Neural progenitor cell (in vitro differentiated cells): ENCODE measurements around the gene TAL2. TPM values are rescaled to one million over a fixed set of nuclear protein-coding genes. Genes with fewer than 3 reads are reported as not detected.

Experiments
- DNase-seq: peaks from one replicate; pipeline ENCODE4 v3.0.0-alpha.2; 2016; ENCODE audit warnings: low spot score
- H2AFZ ChIP-seq: fragments of 200-600 bp; sonication (generic); replicated peaks from 2 replicates; pipeline ENCODE4 v1.6.1; 2016; ENCODE audit warnings: antibody characterized with exemption
- H3F3A ChIP-seq: fragments of 200-600 bp; sonication (generic); 2 replicates; pipeline ENCODE4 v1.6.1; 2016; ENCODE audit warnings: antibody characterized with exemption, low read depth
- H3K27ac ChIP-seq: fragments of 200-600 bp; sonication (generic); 2 replicates; pipeline ENCODE4 v1.5.1; 2016; ENCODE audit warnings: mild to moderate bottlenecking
- H3K27me3 ChIP-seq: fragments of 200-600 bp; sonication (generic); 2 replicates; pipeline ENCODE4 v1.6.1; 2016; ENCODE audit warnings: mild to moderate bottlenecking, moderate library complexity
- H3K36me3 ChIP-seq: fragments of 200-600 bp; sonication (generic); 2 replicates; pipeline ENCODE4 v1.5.1; 2016
- H3K4me1 ChIP-seq: fragments of 200-600 bp; sonication (generic); 2 replicates; pipeline ENCODE4 v1.6.1; 2016; ENCODE audit warnings: mixed run types
- H3K4me2 ChIP-seq: fragments of 200-600 bp; sonication (generic); 2 replicates; pipeline ENCODE4 v1.6.1; 2016
- H3K4me3 ChIP-seq: fragments of 200-600 bp; sonication (generic); 2 replicates; pipeline ENCODE4 v1.5.1; 2016
- H3K79me2 ChIP-seq: fragments of 200-600 bp; sonication (generic); 2 replicates; pipeline ENCODE4 v1.6.1; 2016; ENCODE audit warnings: low read depth
- H3K9ac ChIP-seq: fragments of 200-600 bp; sonication (generic); 2 replicates; pipeline ENCODE4 v1.6.1; 2016
- H3K9me3 ChIP-seq: fragments of 200-600 bp; sonication (generic); 2 replicates; pipeline ENCODE4 v1.5.1; 2016; ENCODE audit warnings: low read depth
- H4K20me1 ChIP-seq: fragments of 200-600 bp; sonication (generic); 2 replicates; pipeline ENCODE4 v1.6.1; 2016; ENCODE audit warnings: low read depth
- H3K27ac Mint-ChIP-seq: 3 replicates; pipeline ENCODE4 v1.8.0; 2021; ENCODE audit warnings: mixed read lengths
- H3K27me3 Mint-ChIP-seq: 2 replicates; pipeline ENCODE4 v1.8.0; 2022; ENCODE audit warnings: low read depth, mild to moderate bottlenecking, inconsistent platforms, moderate library complexity, mixed read lengths; ENCODE audit not compliant: insufficient read depth
- H3K36me3 Mint-ChIP-seq: 3 replicates; pipeline ENCODE4 v1.8.0; 2021; ENCODE audit warnings: mixed read lengths
- H3K4me1 Mint-ChIP-seq: 3 replicates; pipeline ENCODE4 v1.8.0; 2021; ENCODE audit warnings: mixed read lengths
- H3K4me3 Mint-ChIP-seq: 3 replicates; pipeline ENCODE4 v1.8.0; 2021; ENCODE audit warnings: mild to moderate bottlenecking, moderate library complexity, mixed read lengths
- H3K9me3 Mint-ChIP-seq: 3 replicates; pipeline ENCODE4 v1.8.0; 2020; ENCODE audit warnings: mixed read lengths
- CTCF ChIP-seq: fragments of 200-600 bp; sonication (generic); IDR thresholded peaks from 2 replicates; pipeline ENCODE4 v1.5.1; 2017; ENCODE audit warnings: antibody characterized with exemption, mild to moderate bottlenecking
- EZH2 ChIP-seq: fragments of 200-600 bp; sonication (generic); IDR thresholded peaks from 2 replicates; pipeline ENCODE4 v1.6.1; 2017; ENCODE audit warnings: antibody characterized with exemption, mild to moderate bottlenecking, moderate library complexity
- EZH2phosphoT487 ChIP-seq: fragments of 200-600 bp; sonication (generic); IDR thresholded peaks from 2 replicates; pipeline ENCODE4 v1.6.1; 2017; ENCODE audit warnings: antibody characterized with exemption
- total RNA-seq: library from RNA; depleted of rRNA; stranded (reverse); fragments of >200 nt; gene quantifications from 2 replicates; pipeline ENCODE4 v1.2.3, GENCODE V29; 2015; ENCODE audit warnings: low replicate concordance

Gene TAL2
- total RNA-seq, 1 donor from 2014 or later = not detected

- no peaks in the 10 kb centered on the region for H3K79me2 ChIP-seq
- peaks cover 13% of the 10 kb centered on the region for H3K36me3 Mint-ChIP-seq
- DNase-seq = peak; percentile 79
- peaks cover 11% of the 10 kb centered on the region for H3K27me3 Mint-ChIP-seq
- peak; percentile 49 for TF ChIP-seq CTCF
- peak; percentile 75 for TF ChIP-seq EZH2phosphoT487
- peak; percentile 70 for TF ChIP-seq EZH2
- H3K4me1 ChIP-seq = peaks cover 43% of the 10 kb centered on the region
- H3K4me3 ChIP-seq = peak overlapping the region; percentile 55
- H3K9me3 ChIP-seq = no peaks in the 10 kb centered on the region
- peaks cover 94% of the 10 kb centered on the region for H3K27me3 ChIP-seq
- H4K20me1 ChIP-seq = peaks cover 16% of the 10 kb centered on the region
- H3K4me1 Mint-ChIP-seq = peaks cover 42% of the 10 kb centered on the region
- no peak overlapping the region for H3K9ac ChIP-seq
- peaks cover 9% of the 10 kb centered on the region for H3K9me3 Mint-ChIP-seq
- no peak overlapping the region for H3K27ac ChIP-seq
- H3K27ac Mint-ChIP-seq = peak overlapping the region; percentile 64
- H2AFZ ChIP-seq = peak overlapping the region; percentile 95
- H3K4me2 ChIP-seq = peak overlapping the region; percentile 98
- peak overlapping the region; percentile 91 for H3K4me3 Mint-ChIP-seq
- H3F3A ChIP-seq = peaks cover 42% of the 10 kb centered on the region
- H3K36me3 ChIP-seq = no peaks in the 10 kb centered on the region
These were observed 5.9 kb upstream of the TAL2 start for GRCh38 chr9:105656131-105656921.

GRCh38 chr9:105658351-105658750 lies 3.9 kb upstream of the TAL2 start:
- Histone ChIP-seq H3K36me3 (no peaks in the 10 kb centered on the region), H2AFZ (no peak overlapping the region), H3K4me1 (peaks cover 32% of the 10 kb centered on the region), H3K79me2 (no peaks in the 10 kb centered on the region), H4K20me1 (peaks cover 10% of the 10 kb centered on the region), H3K4me2 (peak overlapping the region; percentile 32), H3K4me3 (no peak overlapping the region), H3K27ac (no peak overlapping the region), H3K9me3 (no peaks in the 10 kb centered on the region), H3K9ac (no peak overlapping the region), H3F3A (peaks cover 28% of the 10 kb centered on the region), H3K27me3 (peaks cover 100% of the 10 kb centered on the region)
- Mint-ChIP-seq H3K27ac (peak overlapping the region; percentile 38), H3K27me3 (peaks cover 11% of the 10 kb centered on the region), H3K9me3 (peaks cover 10% of the 10 kb centered on the region), H3K4me3 (peak overlapping the region; percentile 73), H3K36me3 (peaks cover 28% of the 10 kb centered on the region), H3K4me1 (peaks cover 34% of the 10 kb centered on the region)
- no peak for TF ChIP-seq CTCF
- peak; percentile 48 for TF ChIP-seq EZH2phosphoT487
- peak; percentile 62 for DNase-seq

- Histone ChIP-seq H2AFZ (no peak overlapping the region), H3K9ac (no peak overlapping the region), H3K4me3 (no peak overlapping the region), H3K79me2 (no peaks in the 10 kb centered on the region), H3K36me3 (no peaks in the 10 kb centered on the region), H3F3A (peaks cover 18% of the 10 kb centered on the region), H3K4me1 (peaks cover 30% of the 10 kb centered on the region), H4K20me1 (peaks cover 10% of the 10 kb centered on the region), H3K9me3 (no peaks in the 10 kb centered on the region), H3K4me2 (no peak overlapping the region), H3K27me3 (peaks cover 100% of the 10 kb centered on the region), H3K27ac (no peak overlapping the region)
- Mint-ChIP-seq H3K36me3 (peaks cover 39% of the 10 kb centered on the region), H3K4me1 (peaks cover 31% of the 10 kb centered on the region), H3K4me3 (no peak overlapping the region), H3K27ac (no peak overlapping the region), H3K27me3 (peaks cover 9% of the 10 kb centered on the region), H3K9me3 (peaks cover 10% of the 10 kb centered on the region)
- no peak for DNase-seq
- no peak for TF ChIP-seq EZH2phosphoT487
- no peak for TF ChIP-seq CTCF
- TF ChIP-seq EZH2 = no peak
These were observed 1.2 kb upstream of the TAL2 start for GRCh38 chr9:105661011-105661410.
